Activated T-helper 1 cell treated with anti-CD3 and anti-CD28 coated beads, Interleukin-2, amount 50 U/mL, for 16 hours (primary cell): ENCODE results near the gene TIGD7.
A peak's percentile ranks its signal among the peaks of the same experiment; 100 is the strongest.

Experiments used
- DNase-seq, 2 donors: peaks; one replicate each; pipeline ENCODE4 v3.0.0-alpha.2; 2020; ENCODE audit warnings: low read depth in 1 of 2, low spot score in 1 of 2

The TIGD7 gene

GRCh38 chr16:3305109-3306068 is at the start of gene TIGD7, which contains the start of gene ZNF75A:
TIGD7 (minus strand) TSS chr16:3305430; CDS start chr16:3300614, 4,816 bp downstream.
ZNF75A (plus strand) TSS chr16:3305497; CDS start chr16:3308429, 2,932 bp downstream.
- peak; percentile 58 to 67 for DNase-seq

- DNase-seq, result no peak
These were observed 43.9 kb upstream of the TIGD7 start for GRCh38 chr16:3349175-3349574.

- DNase-seq, result no peak
These were observed 43.4 kb upstream of the TIGD7 start for GRCh38 chr16:3348547-3349167.

- DNase-seq, result no peak
These were observed 42.4 kb upstream of the TIGD7 start for GRCh38 chr16:3347586-3347985.

GRCh38 chr16:3346041-3346440 is 40.8 kb upstream of the TIGD7 start:
- DNase-seq, result no peak

- DNase-seq, result no peak
These were observed 23.4 kb upstream of the TIGD7 start for GRCh38 chr16:3328643-3329042.

- DNase-seq, result no peak
These were observed 22.9 kb upstream of the TIGD7 start for GRCh38 chr16:3328104-3328503.

- no peak for DNase-seq
These were observed 22.3 kb upstream of the TIGD7 start for GRCh38 chr16:3327514-3327913.

- no peak for DNase-seq
These were observed 16.6 kb upstream of the TIGD7 start for GRCh38 chr16:3321816-3322215.

GRCh38 chr16:3317315-3317999 is 12.2 kb upstream of the TIGD7 start:
- no peak for DNase-seq

- no peak for DNase-seq
These were observed 6.3 kb upstream of the TIGD7 start for GRCh38 chr16:3311496-3311895.

GRCh38 chr16:3306078-3306477 is 848 bp upstream of the TIGD7 start:
- DNase-seq, result no peak

- no peak for DNase-seq
These were observed 860 bp downstream of the TIGD7 start for GRCh38 chr16:3304370-3304769.

- no peak for DNase-seq
These were observed 9.4 kb downstream of the TIGD7 start for GRCh38 chr16:3295783-3296182.

GRCh38 chr16:3295209-3295608 is 10.0 kb downstream of the TIGD7 start:
- no peak for DNase-seq

- DNase-seq, result no peak
These were observed 12.6 kb downstream of the TIGD7 start for GRCh38 chr16:3292604-3293003.

- DNase-seq, result no peak
These were observed 15.1 kb downstream of the TIGD7 start for GRCh38 chr16:3289998-3290673.

GRCh38 chr16:3285131-3285530 is 20.1 kb downstream of the TIGD7 start:
- DNase-seq, result no peak

- DNase-seq, result no peak
These were observed 21.4 kb downstream of the TIGD7 start for GRCh38 chr16:3283543-3284447.
